Activated naive CD4-positive, alpha-beta T cell treated with anti-CD3 and anti-CD28 coated beads, Interleukin-2, amount 50 U/mL, for 16 hours (primary cell): ENCODE data around the gene TXNRD3.

Source experiments
- DNase-seq: peaks from one replicate; pipeline ENCODE4 v3.0.0-alpha.2; 2020

Gene TXNRD3

DNA sequence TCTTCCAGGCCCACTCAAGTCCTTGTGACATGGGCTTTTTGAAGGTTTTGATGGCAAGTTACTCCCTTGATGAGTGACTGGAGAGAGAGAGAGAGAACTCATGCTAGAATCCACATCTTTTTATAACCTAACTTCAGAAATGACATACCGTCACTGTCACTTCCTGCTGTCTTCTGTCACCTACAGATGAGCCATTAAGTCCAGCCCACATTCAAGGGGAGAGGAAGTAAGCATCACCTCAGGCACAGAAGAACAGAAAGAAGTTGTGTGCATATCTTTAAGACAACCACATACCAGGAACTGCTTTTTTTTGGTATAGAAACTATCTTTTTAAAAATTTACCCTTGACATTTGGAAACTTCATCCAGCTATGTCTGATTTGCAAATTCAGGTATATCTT is 16.6 kb upstream of the TXNRD3 start:
- DNase-seq = no peak

DNA sequence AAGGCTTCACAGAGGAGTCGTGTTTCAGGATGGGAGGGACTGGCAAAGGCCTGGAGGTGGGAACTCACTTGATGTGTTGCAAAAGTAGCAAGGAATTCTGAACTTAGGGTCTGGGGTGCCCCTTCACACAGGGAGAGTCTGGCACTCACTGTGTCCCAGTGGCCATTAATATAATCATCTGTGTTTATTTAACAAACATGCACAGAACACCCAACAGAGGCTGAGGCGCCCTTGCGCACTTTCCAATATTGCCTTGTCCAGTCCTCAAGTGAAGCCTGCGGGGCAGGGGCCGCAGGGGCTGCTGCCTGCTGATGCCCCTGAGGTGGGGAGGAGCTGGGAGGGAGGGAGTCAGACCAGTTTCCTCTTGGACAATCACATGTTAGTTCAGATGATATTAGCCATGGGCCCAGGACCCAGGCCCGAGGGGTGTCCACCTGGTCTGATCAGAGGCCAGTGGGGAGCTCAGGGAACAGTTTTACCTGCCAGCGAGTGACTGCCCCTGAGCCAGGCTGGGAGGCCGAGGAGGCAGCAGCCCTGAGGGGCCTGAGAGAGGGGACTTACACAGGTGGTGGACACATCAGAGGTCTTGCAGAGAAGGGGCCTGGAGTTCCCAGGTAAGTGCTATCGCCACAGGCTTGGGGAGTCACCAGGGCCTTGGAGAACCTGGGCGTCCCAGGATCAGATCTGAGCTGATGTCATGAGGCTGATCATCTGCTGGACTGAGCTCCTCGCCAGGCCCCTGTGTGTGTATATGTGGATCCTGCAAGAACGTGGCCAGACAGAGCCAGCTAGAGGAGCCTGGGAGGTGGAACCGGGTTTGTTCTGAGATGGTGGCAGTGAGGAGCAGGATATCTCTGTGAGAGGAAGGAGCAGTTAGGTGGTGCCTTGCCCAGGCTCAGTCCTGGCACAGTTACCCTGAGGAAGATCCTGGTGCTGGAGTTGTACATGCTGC is 13.8 kb upstream of the TXNRD3 start:
- no peak for DNase-seq

- DNase-seq = no peak
Measured at GRCh38 chr3:126667631-126668449, 12.9 kb upstream of the TXNRD3 start.

DNA sequence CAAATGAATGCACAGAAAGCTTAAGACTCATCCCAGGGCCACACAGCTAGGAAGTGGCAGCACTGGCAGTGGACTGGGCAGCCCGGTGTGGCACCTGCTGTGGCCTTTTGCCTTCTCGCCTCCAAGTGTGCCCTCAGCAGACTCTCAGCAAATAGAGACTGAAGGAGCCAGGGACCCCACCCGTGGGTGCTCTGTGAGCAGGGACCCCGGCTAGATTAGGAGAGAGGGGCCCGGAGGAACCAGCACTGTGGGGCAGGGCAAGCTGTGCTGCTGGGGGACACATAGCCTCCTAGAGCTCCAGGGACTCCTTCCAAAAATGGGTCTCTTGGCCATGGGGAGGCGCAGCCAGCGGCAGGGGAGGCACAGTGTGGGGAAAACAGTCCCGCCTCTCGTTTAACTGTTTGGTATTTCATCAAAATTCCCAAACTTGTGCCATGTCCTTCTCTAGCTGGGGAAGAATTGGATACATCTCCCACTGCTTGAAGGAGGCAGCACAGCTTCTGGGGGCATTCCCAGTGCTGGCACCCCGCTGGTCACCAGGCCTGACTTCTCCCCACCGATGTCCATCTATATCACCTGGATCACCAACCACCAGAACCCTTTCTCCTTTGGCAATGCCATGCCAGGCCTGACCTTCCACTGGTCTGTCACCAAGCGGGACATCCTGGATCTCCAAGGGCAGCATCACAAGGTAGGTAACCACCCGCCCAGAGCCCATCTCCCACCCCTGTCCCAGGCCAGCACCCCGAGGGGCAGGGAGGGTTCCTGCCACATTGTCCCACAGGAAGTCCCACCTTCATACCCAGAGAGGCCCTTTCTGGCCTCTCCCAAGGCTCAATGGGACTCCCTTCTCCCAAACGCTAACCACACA is 12.0 kb upstream of the TXNRD3 start:
- no peak for DNase-seq

GRCh38 chr3:126665959-126666657 is 11.2 kb upstream of the TXNRD3 start:
- no peak for DNase-seq

- no peak for DNase-seq
Measured at GRCh38 chr3:126665221-126665936, 10.5 kb upstream of the TXNRD3 start.

GRCh38 chr3:126664591-126665214 is 9.8 kb upstream of the TXNRD3 start:
- no peak for DNase-seq

DNA sequence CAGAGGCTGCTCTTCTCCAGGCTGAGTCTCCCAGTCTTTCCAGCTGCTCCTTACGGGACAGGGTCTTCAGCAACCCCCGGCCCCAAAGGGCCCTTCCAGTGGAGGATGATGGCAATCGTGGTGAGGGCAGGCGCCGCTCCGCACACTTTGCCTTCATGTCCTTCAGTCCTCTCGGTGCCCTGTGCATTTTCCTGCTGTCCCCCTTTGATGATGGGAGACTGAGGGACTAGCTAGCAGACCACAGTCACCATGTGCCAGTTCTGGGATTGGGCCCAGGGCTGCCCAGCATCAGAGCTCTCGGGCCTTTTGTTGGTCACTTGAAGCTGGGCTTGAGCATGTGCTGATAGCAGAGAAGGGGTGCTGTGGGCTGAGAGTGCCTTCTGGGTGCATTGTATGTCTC is 8.8 kb upstream of the TXNRD3 start:
- DNase-seq = no peak

GRCh38 chr3:126663257-126663656 is 8.3 kb upstream of the TXNRD3 start:
- DNase-seq = no peak

DNA sequence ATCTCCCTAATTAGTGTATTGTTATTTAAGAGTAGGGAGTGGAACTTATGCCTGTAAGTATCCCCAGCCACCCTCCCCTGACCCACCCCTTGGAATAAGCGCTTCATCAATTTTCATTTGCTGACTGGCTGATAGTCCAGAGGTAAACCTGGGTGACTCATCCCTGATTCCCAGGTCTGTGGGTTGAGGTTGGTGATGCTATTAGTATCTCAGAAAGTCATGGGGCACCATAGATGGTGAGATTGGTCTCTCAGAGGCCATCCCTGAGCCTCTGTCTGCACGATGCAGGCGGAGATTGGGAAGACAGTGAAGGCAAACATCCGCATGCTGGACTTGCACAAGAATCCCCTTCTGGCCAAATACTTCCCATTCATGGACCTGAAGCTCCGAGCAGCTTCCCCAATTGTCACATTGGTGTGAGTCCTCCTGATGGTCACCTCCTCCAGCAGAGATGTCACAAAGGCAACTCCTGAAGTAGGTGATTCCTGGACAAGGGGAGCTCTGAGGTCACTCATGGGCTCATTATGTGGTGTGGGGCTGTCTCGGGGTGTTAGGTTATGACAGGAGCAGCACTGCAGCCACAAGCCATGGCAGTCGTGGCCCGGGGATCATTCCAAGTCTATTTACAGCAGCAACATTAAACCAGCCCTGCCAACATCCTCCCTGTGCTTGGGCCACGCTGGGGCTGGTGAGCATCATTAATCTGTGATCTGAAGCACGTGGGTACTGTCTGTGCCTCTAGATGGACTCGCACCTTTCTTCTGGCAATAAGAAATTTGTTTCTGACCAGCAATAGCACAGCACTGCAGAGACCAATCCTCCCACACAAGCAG is 6.8 kb upstream of the TXNRD3 start:
- DNase-seq = no peak

GRCh38 chr3:126659915-126660886 is 5.3 kb upstream of the TXNRD3 start:
- DNase-seq = no peak

- DNase-seq = no peak
Measured at GRCh38 chr3:126658584-126658983, 3.7 kb upstream of the TXNRD3 start.

GRCh38 chr3:126657901-126658300 is 3.0 kb upstream of the TXNRD3 start:
- no peak for DNase-seq

GRCh38 chr3:126656371-126657134 is 1.6 kb upstream of the TXNRD3 start:
- DNase-seq = no peak

- DNase-seq = no peak
Measured at GRCh38 chr3:126655887-126656286, 963 bp upstream of the TXNRD3 start.

DNA sequence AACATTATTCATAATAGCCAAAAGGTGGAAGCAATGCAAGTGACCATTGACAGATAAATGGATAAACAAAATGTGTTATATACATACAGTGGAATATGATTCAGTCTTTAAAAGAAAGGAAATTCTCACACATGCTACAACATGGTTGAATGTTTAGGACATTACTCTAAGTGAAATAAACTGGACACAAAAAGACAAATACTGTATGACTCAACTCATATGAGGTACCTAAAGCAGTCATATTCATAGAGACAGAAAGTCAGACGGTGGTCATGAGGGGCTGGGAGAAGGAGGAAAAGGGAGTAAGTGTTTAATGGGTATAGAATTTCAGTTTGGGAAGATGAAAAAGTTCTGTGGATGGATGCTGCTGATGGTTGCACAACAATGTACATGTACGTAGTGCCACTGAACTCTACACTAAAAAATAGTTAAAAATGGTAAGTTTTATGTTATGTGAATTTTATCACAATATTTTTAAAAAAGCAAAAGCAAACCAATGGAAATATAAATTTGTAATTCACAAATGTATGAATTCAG is 5.3 kb downstream of the TXNRD3 start:
- DNase-seq = no peak

DNA sequence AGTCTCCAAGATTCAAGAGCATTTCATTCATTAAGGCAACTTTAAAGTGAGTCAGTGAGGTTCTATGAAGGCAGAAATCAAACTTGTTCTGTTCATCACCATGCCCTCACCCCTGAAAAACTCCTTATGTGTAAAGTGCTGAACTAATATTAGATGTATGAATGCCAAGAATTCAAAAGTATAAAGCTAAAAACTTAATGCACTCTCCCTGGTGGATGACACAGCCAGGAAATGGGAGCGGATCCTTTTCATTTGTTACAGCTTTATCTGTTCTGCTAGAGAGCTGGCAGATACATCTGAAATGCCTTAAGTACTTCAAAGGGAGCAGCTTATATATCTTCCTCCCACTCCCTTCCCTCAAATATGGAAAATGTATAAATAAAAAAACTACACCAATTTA is 8.2 kb downstream of the TXNRD3 start:
- DNase-seq = no peak

- DNase-seq = no peak
Measured at GRCh38 chr3:126644615-126645014, 10.3 kb downstream of the TXNRD3 start.
